ENCODE data around the gene IKBKE.

Gene IKBKE

GRCh38 chr1:206455666-206456344 is 14.5 kb upstream of the IKBKE start:
- no peaks in the 10 kb centered on the region for H3K27me3 ChIP-seq (replicated peaks; ENCODE audit: control insufficient read depth, insufficient read depth, low read length)
- peaks cover 26% of the 10 kb centered on the region for H3K4me1 ChIP-seq (ENCODE audit: control insufficient read depth, insufficient read depth, low read length)
- no peaks in the 10 kb centered on the region for H3K9me3 ChIP-seq (ENCODE audit: control insufficient read depth, low read length)
- H3K36me3 ChIP-seq (ENCODE audit: control insufficient read depth, insufficient read depth, low read length, severe bottlenecking) = peaks cover 59% of the 10 kb centered on the region
- DNase-seq (ENCODE audit: low read depth) = no peak
- no peak overlapping the region for H3K4me3 ChIP-seq (ENCODE audit: low read length)
- H3K9ac ChIP-seq (ENCODE audit: low read length) = no peak overlapping the region

- peaks cover 57% of the 10 kb centered on the region for H3K36me3 ChIP-seq (ENCODE audit: control insufficient read depth, insufficient read depth, low read length, severe bottlenecking)
- no peaks in the 10 kb centered on the region for H3K9me3 ChIP-seq (ENCODE audit: control insufficient read depth, low read length)
These were observed 13.5 kb upstream of the IKBKE start for GRCh38 chr1:206456577-206457370.

DNA sequence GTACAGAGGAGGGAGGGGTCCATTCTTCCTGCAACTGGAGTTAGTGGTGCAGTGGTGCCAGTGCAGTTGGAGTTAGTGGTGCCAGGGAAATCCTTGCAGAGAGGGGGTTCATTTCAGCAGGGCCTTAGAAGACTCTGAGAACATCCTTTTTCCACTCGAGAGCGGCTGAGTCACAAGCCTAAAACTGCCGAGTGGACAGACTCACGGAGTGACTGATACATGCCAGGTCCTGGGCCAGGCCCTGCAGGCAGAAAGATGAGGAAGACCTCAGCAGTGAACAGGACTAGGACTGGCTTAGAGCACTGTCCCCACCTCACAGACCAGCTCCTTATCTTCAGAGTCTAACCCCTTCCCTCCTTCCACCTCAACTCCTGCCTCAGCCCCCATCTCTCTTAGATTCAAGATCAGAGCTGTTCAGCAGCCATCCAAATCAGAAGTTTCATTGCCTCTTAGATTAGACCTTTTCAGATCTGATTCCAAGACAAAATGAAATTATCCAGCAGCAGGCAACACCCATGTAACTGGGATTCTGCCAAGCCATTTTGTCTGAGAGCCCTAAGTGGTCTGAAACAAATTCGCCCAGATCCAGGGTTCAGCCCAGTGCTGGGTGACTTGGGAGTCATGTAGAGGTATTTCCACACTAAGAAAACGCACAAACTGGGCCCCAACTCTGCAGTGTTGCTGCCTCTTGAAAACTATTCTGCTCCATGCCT is 12.7 kb upstream of the IKBKE start:
- H3K36me3 ChIP-seq (ENCODE audit: control insufficient read depth, insufficient read depth, low read length, severe bottlenecking) = peaks cover 52% of the 10 kb centered on the region
- no peak overlapping the region for H3K4me3 ChIP-seq (ENCODE audit: low read length)
- H3K9ac ChIP-seq (ENCODE audit: low read length) = no peak overlapping the region
- DNase-seq (ENCODE audit: low read depth) = peak; percentile 18
- H3K9me3 ChIP-seq (ENCODE audit: control insufficient read depth, low read length) = no peaks in the 10 kb centered on the region
- no peaks in the 10 kb centered on the region for H3K27me3 ChIP-seq (replicated peaks; ENCODE audit: control insufficient read depth, insufficient read depth, low read length)
- peaks cover 36% of the 10 kb centered on the region for H3K4me1 ChIP-seq (ENCODE audit: control insufficient read depth, insufficient read depth, low read length)

More at GRCh38 chr1:206456577-206457370, 13.5 kb upstream of the IKBKE start:
- no peak for DNase-seq (ENCODE audit: low read depth)
- Histone ChIP-seq H3K27me3 (replicated peaks; ENCODE audit: control insufficient read depth, insufficient read depth, low read length) (no peaks in the 10 kb centered on the region), H3K9ac (ENCODE audit: low read length) (no peak overlapping the region), H3K4me1 (ENCODE audit: control insufficient read depth, insufficient read depth, low read length) (peaks cover 36% of the 10 kb centered on the region), H3K4me3 (ENCODE audit: low read length) (no peak overlapping the region)

DNA sequence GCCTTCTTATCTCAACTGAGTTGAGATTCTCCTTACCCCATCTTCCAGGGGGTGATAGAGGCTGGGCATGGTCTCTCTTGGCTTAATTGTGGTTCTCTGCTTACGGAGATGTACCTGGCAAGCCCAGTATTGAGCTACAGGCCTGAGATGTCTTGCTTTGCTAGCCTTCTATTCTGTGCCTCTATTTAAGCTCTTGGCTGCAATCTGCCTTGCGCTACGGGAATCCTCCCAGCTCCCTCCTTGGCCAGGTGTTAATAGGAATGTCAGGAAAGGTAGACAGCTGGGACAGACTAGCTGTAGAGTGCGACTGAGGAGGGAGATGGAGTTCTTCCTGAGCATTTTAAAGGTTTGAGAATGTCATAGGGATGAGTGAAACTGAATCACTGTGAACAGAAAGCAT is 10.6 kb upstream of the IKBKE start:
- peaks cover 33% of the 10 kb centered on the region for H3K36me3 ChIP-seq (ENCODE audit: control insufficient read depth, insufficient read depth, low read length, severe bottlenecking)
- H3K9ac ChIP-seq (ENCODE audit: low read length) = peak overlapping the region; percentile 41
- no peaks in the 10 kb centered on the region for H3K27me3 ChIP-seq (replicated peaks; ENCODE audit: control insufficient read depth, insufficient read depth, low read length)
- no peaks in the 10 kb centered on the region for H3K9me3 ChIP-seq (ENCODE audit: control insufficient read depth, low read length)
- DNase-seq (ENCODE audit: low read depth) = no peak
- H3K4me3 ChIP-seq (ENCODE audit: low read length) = no peak overlapping the region
- H3K4me1 ChIP-seq (ENCODE audit: control insufficient read depth, insufficient read depth, low read length) = peaks cover 49% of the 10 kb centered on the region

DNA sequence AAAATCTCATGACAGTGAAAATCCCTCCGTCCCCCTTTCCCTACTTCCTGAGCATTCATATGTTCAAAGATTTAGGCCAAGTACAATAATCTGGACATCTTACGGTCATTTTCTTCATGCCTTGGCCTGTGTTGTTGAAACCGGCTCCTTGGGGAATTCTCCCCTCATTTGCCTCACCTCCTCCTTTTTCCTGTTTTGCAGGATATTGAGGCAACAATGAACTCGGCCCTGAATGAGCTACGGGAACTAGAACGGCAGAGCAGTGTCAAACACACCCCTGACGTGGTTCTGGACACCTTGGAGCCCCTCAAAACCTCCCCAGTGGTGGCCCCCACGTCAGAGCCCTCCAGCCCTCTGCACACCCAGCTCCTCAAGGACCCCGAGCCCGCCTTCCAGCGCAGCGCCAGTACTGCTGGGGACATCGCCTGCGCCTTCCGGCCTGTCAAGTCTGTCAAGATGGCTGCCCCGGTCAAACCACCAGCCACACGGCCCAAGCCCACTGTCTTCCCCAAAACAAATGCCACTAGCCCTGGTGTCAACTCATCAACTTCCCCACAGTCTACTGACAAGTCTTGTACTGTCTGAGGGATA is 9.3 kb upstream of the IKBKE start:
- Histone ChIP-seq H3K27me3 (replicated peaks; ENCODE audit: control insufficient read depth, insufficient read depth, low read length) (no peaks in the 10 kb centered on the region), H3K36me3 (ENCODE audit: control insufficient read depth, insufficient read depth, low read length, severe bottlenecking) (peaks cover 21% of the 10 kb centered on the region), H3K9ac (ENCODE audit: low read length) (peak overlapping the region; percentile 52)

GRCh38 chr1:206461602-206462455 is 8.4 kb upstream of the IKBKE start:
- Histone ChIP-seq H3K9ac (ENCODE audit: low read length) (peak overlapping the region; percentile 52), H3K36me3 (ENCODE audit: control insufficient read depth, insufficient read depth, low read length, severe bottlenecking) (peaks cover 20% of the 10 kb centered on the region), H3K4me3 (ENCODE audit: low read length) (no peak overlapping the region), H3K9me3 (ENCODE audit: control insufficient read depth, low read length) (no peaks in the 10 kb centered on the region), H3K4me1 (ENCODE audit: control insufficient read depth, insufficient read depth, low read length) (peaks cover 54% of the 10 kb centered on the region), H3K27me3 (replicated peaks; ENCODE audit: control insufficient read depth, insufficient read depth, low read length) (no peaks in the 10 kb centered on the region)
- peak; percentile 90 for DNase-seq (ENCODE audit: low read depth)

More for the DNA sequence above, 9.3 kb upstream of the IKBKE start:
- no peak for DNase-seq (ENCODE audit: low read depth)
- no peaks in the 10 kb centered on the region for H3K9me3 ChIP-seq (ENCODE audit: control insufficient read depth, low read length)
- no peak overlapping the region for H3K4me3 ChIP-seq (ENCODE audit: low read length)
- H3K4me1 ChIP-seq (ENCODE audit: control insufficient read depth, insufficient read depth, low read length) = peaks cover 56% of the 10 kb centered on the region

DNA sequence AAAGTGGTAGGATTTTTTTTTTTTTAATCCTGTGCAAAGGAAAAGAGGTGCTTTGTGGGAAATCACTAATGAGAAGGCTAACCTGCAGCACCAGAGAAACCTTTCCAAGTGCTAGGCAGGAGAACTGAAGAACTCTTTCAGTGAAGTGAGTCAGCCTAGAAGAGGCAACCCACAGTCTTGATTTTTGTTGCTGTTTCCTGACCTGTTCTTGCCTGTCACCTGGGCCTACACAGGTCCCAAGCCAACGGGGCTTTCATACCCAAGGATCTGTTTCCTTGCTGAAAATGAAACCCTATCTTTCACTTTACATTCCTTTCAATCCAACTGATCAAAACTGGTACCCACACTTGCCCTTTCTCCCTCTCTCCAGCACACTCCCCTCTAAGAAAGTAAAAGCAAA is 7.1 kb upstream of the IKBKE start:
- Histone ChIP-seq H3K9ac (ENCODE audit: low read length) (no peak overlapping the region), H3K27me3 (replicated peaks; ENCODE audit: control insufficient read depth, insufficient read depth, low read length) (peaks cover 4% of the 10 kb centered on the region), H3K36me3 (ENCODE audit: control insufficient read depth, insufficient read depth, low read length, severe bottlenecking) (peaks cover 17% of the 10 kb centered on the region), H3K9me3 (ENCODE audit: control insufficient read depth, low read length) (no peaks in the 10 kb centered on the region), H3K4me3 (ENCODE audit: low read length) (no peak overlapping the region), H3K4me1 (ENCODE audit: control insufficient read depth, insufficient read depth, low read length) (peaks cover 41% of the 10 kb centered on the region)
- DNase-seq (ENCODE audit: low read depth) = no peak

- H3K27me3 ChIP-seq (replicated peaks; ENCODE audit: control insufficient read depth, insufficient read depth, low read length) = peaks cover 4% of the 10 kb centered on the region
- no peaks in the 10 kb centered on the region for H3K9me3 ChIP-seq (ENCODE audit: control insufficient read depth, low read length)
- peaks cover 10% of the 10 kb centered on the region for H3K36me3 ChIP-seq (ENCODE audit: control insufficient read depth, insufficient read depth, low read length, severe bottlenecking)
- peaks cover 39% of the 10 kb centered on the region for H3K4me1 ChIP-seq (ENCODE audit: control insufficient read depth, insufficient read depth, low read length)
- no peak overlapping the region for H3K4me3 ChIP-seq (ENCODE audit: low read length)
- no peak for DNase-seq (ENCODE audit: low read depth)
- H3K9ac ChIP-seq (ENCODE audit: low read length) = peak overlapping the region; percentile 22
These were observed 6.4 kb upstream of the IKBKE start for GRCh38 chr1:206463911-206464310.

- Histone ChIP-seq H3K4me3 (ENCODE audit: low read length) (no peak overlapping the region), H3K9ac (ENCODE audit: low read length) (peak overlapping the region; percentile 22), H3K27me3 (replicated peaks; ENCODE audit: control insufficient read depth, insufficient read depth, low read length) (peaks cover 4% of the 10 kb centered on the region), H3K36me3 (ENCODE audit: control insufficient read depth, insufficient read depth, low read length, severe bottlenecking) (peaks cover 7% of the 10 kb centered on the region), H3K9me3 (ENCODE audit: control insufficient read depth, low read length) (no peaks in the 10 kb centered on the region), H3K4me1 (ENCODE audit: control insufficient read depth, insufficient read depth, low read length) (peaks cover 41% of the 10 kb centered on the region)
- peak; percentile 90 for DNase-seq (ENCODE audit: low read depth)
These were observed 5.8 kb upstream of the IKBKE start for GRCh38 chr1:206464456-206464964.

GRCh38 chr1:206465951-206466350 is 4.3 kb upstream of the IKBKE start:
- Histone ChIP-seq H3K27me3 (replicated peaks; ENCODE audit: control insufficient read depth, insufficient read depth, low read length) (peaks cover 4% of the 10 kb centered on the region), H3K36me3 (ENCODE audit: control insufficient read depth, insufficient read depth, low read length, severe bottlenecking) (peaks cover 7% of the 10 kb centered on the region), H3K4me3 (ENCODE audit: low read length) (no peak overlapping the region), H3K9ac (ENCODE audit: low read length) (no peak overlapping the region), H3K4me1 (ENCODE audit: control insufficient read depth, insufficient read depth, low read length) (peaks cover 42% of the 10 kb centered on the region), H3K9me3 (ENCODE audit: control insufficient read depth, low read length) (no peaks in the 10 kb centered on the region)
- no peak for DNase-seq (ENCODE audit: low read depth)

All from adipocyte (in vitro differentiated cells).